Keratinocyte (primary cell): ENCODE results near the gene CCL19.

Experiments used
- EZH2 ChIP-seq: IDR thresholded peaks from one replicate; pipeline ENCODE4 v1.6.1; 2012; ENCODE audit warnings: inconsistent platforms, mild to moderate bottlenecking, low read length, moderate library complexity
- TF ChIP-seq, protein P1 (sequence below), 3 experiments: IDR thresholded peaks in 1 of 3; conservative IDR thresholded peaks in 1 of 3; optimal IDR thresholded peaks in 1 of 3; 2 replicates in 2 of 3; 3 replicates in 1 of 3; pipeline versions ENCODE3 to v1.5.1; 2011; ENCODE audit warnings: low read length in 3 of 3, mild to moderate bottlenecking in 3 of 3, moderate library complexity in 2 of 3, control low read depth in 1 of 3, inconsistent platforms in 1 of 3; ENCODE audit not compliant: insufficient read depth in 2 of 3; ENCODE audit errors: extremely low read depth in 1 of 3

DNA sequence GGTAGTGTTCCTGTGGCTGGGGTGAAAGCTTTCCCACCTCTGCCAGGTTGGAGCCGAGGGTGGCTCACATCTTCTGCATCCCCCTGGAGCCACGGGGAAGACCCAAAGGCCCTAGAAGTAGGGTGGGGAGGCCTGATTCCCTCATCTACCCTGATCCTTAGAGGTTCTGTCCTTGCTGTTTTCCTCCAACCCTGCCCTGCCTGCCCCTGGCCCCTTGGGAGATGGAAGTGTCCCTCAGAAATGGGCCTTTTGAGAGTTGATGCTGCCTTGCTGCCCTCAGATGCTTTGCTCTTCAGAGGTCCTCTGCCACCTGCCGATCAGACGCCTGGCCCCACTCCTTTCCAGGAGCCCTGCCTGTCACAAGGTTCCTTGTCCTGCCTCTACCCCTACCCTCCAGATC is 6.3 kb downstream of the CCL19 start:
- TF ChIP-seq, protein P1, sequence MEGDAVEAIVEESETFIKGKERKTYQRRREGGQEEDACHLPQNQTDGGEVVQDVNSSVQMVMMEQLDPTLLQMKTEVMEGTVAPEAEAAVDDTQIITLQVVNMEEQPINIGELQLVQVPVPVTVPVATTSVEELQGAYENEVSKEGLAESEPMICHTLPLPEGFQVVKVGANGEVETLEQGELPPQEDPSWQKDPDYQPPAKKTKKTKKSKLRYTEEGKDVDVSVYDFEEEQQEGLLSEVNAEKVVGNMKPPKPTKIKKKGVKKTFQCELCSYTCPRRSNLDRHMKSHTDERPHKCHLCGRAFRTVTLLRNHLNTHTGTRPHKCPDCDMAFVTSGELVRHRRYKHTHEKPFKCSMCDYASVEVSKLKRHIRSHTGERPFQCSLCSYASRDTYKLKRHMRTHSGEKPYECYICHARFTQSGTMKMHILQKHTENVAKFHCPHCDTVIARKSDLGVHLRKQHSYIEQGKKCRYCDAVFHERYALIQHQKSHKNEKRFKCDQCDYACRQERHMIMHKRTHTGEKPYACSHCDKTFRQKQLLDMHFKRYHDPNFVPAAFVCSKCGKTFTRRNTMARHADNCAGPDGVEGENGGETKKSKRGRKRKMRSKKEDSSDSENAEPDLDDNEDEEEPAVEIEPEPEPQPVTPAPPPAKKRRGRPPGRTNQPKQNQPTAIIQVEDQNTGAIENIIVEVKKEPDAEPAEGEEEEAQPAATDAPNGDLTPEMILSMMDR (optimal IDR thresholded peaks at IDR 0.05 in 1 of 3, IDR thresholded peaks at IDR 0.05 in 1 of 3, conservative IDR thresholded peaks at IDR 0.05 in 1 of 3; ENCODE audit: extremely low read depth in 1 of 3, insufficient read depth in 2 of 3, low read length in 3 of 3) = no peak
- no peak for TF ChIP-seq EZH2
